SK-N-SH (cell line): Measurements from ENCODE around the gene CPZ. TPM values are rescaled to one million over a fixed set of nuclear protein-coding genes. Genes with fewer than 3 reads are reported as not detected.

Experiments
- CTCF ChIA-PET: fragments of 300-600, 350-600 bp; formaldehyde crosslinking; extraction: SDS; loops from one replicate; lab custom pipeline; 2021; lab: Yijun Ruan, JAX
- POLR2A ChIA-PET: fragments of 350-600 bp; sonication (Branson Sonifier 250); formaldehyde crosslinking; extraction: SDS; loops from one replicate; lab custom pipeline; 2020; ENCODE audit warnings: antibody characterized with exemption, inconsistent platforms; lab: Yijun Ruan, JAX
- DNase-seq: peaks from one replicate; pipeline ENCODE4 v3.0.0; 2012
- H2AFZ ChIP-seq: fragments of 200-600 bp; sonication (generic); 2 replicates; pipeline ENCODE4 v1.8.1; 2016; ENCODE audit warnings: antibody characterized with exemption, mild to moderate bottlenecking, low read depth
- H3F3A ChIP-seq: fragments of 200-600 bp; sonication (generic); replicated peaks from 2 replicates; pipeline ENCODE3; 2016; ENCODE audit warnings: antibody characterized with exemption, mild to moderate bottlenecking; ENCODE audit not compliant: insufficient read depth
- H3K27ac ChIP-seq, 2 experiments: fragments of 200-500 bp in 1 of 2; fragments of 200-600 bp in 1 of 2; sonication (Bioruptor generic) in 1 of 2; sonication (generic), shearing (Covaris generic) in 1 of 2; 2 replicates each; pipeline versions ENCODE4 v1.5.1 to v1.6.1; 2014 to 2016; ENCODE audit warnings: low read depth in 2 of 2, inconsistent platforms in 1 of 2, low read length in 1 of 2, mild to moderate bottlenecking in 1 of 2, mixed read lengths in 1 of 2
- H3K27me3 ChIP-seq: fragments of 200-600 bp; sonication (generic), shearing (Covaris generic); 2 replicates; pipeline ENCODE4 v1.6.1; 2016; ENCODE audit warnings: mixed run types; ENCODE audit not compliant: insufficient read depth
- H3K36me3 ChIP-seq, 2 experiments: fragments of 200-500 bp in 1 of 2; fragments of 200-600 bp in 1 of 2; sonication (Bioruptor generic) in 1 of 2; sonication (generic) in 1 of 2; replicated peaks in 1 of 2; 2 replicates each; pipeline versions ENCODE3 to v1.5.1; 2014 to 2016; ENCODE audit warnings: low read length in 1 of 2, mild to moderate bottlenecking in 1 of 2; ENCODE audit not compliant: insufficient read depth in 2 of 2, control insufficient read depth in 1 of 2
- H3K4me1 ChIP-seq, 2 experiments: fragments of 200-500 bp in 1 of 2; fragments of 200-600 bp in 1 of 2; sonication (Bioruptor generic) in 1 of 2; sonication (generic), shearing (Covaris generic) in 1 of 2; 2 replicates each; pipeline versions ENCODE4 v1.5.1 to v1.6.1; 2014 to 2016; ENCODE audit warnings: low read depth in 1 of 2, low read length in 1 of 2, mixed run types in 1 of 2; ENCODE audit not compliant: insufficient read depth in 2 of 2, control insufficient read depth in 1 of 2
- H3K4me2 ChIP-seq: fragments of 200-600 bp; sonication (generic), shearing (Covaris generic); 2 replicates; pipeline ENCODE4 v1.6.1; 2017; ENCODE audit warnings: mixed run types
- H3K4me3 ChIP-seq, 2 experiments: fragments of 200-500 bp in 1 of 2; fragments of 200-600 bp in 1 of 2; sonication (Bioruptor generic) in 1 of 2; sonication (generic), shearing (Covaris generic) in 1 of 2; 2 replicates each; pipeline versions ENCODE4 v1.5.1 to v1.8.1; 2014 to 2016; ENCODE audit warnings: low read depth in 2 of 2, inconsistent platforms in 1 of 2, low read length in 1 of 2, mild to moderate bottlenecking in 1 of 2, mixed read lengths in 1 of 2, moderate library complexity in 1 of 2
- H3K79me2 ChIP-seq: fragments of 200-600 bp; sonication (generic); 2 replicates; pipeline ENCODE4 v1.8.1; 2017; ENCODE audit warnings: mild to moderate bottlenecking; ENCODE audit not compliant: insufficient read depth
- H3K9ac ChIP-seq: fragments of 200-600 bp; sonication (generic); 2 replicates; pipeline ENCODE4 v1.6.1; 2017; ENCODE audit warnings: mixed run types
- H3K9me2 ChIP-seq: fragments of 200-600 bp; sonication (generic); 2 replicates; pipeline ENCODE4 v1.6.1; 2017; ENCODE audit warnings: mixed run types
- H3K9me3 ChIP-seq: fragments of 200-600 bp; sonication (generic); 2 replicates; pipeline ENCODE4 v1.6.1; 2017; ENCODE audit warnings: mixed run types, mild to moderate bottlenecking, moderate library complexity
- H4K20me1 ChIP-seq: fragments of 200-600 bp; sonication (generic); 2 replicates; pipeline ENCODE4 v1.6.1; 2017; ENCODE audit warnings: mild to moderate bottlenecking, mixed run types; ENCODE audit not compliant: insufficient read depth
- JUND ChIP-seq: IDR thresholded peaks from 2 replicates; pipeline ENCODE4 v1.4.0; 2012
- MEF2A ChIP-seq: IDR thresholded peaks from 2 replicates; pipeline ENCODE4 v1.4.0; 2012; ENCODE audit warnings: low read depth, borderline replicate concordance
- PBX3 ChIP-seq: IDR thresholded peaks from 2 replicates; pipeline ENCODE4; 2012
- RCOR1 ChIP-seq: fragments of 150-350 bp; IDR thresholded peaks from 2 replicates; pipeline ENCODE4 v1.6.1; 2017; ENCODE audit warnings: antibody characterized with exemption, low read length
- REST ChIP-seq: IDR thresholded peaks from 2 replicates; pipeline ENCODE4 v1.6.1; 2012; ENCODE audit warnings: mild to moderate bottlenecking, low read depth, low read length, moderate library complexity
- USF2 ChIP-seq: fragments of 150-350 bp; IDR thresholded peaks from 2 replicates; pipeline ENCODE4 v1.6.1; 2017; ENCODE audit warnings: antibody characterized with exemption, low read length, low read depth, borderline replicate concordance
- WGBS: methylation state at CpG from one replicate; pipeline ENCODE4 v1.1.6; 2017; ENCODE audit warnings: low lambda C conversion rate; 5-methylcytosine and 5-hydroxymethylcytosine counted together
- polyA plus RNA-seq, 3 experiments: library from polyadenylated mRNA; depleted of rRNA; stranded (reverse); fragments of >200 nt; gene quantifications; 2 replicates each; pipeline ENCODE4 v1.2.3, GENCODE V29; 2012
- TF ChIP-seq, protein P1 (sequence below): IDR thresholded peaks from 2 replicates; pipeline ENCODE4 v1.4.0; 2012; ENCODE audit warnings: low read depth

Gene CPZ
- polyA plus RNA-seq, 1 of the 3 experiments (the other 2 are of a cell fraction) = not detected

- Histone ChIP-seq H3K9me3 (no peaks in the 10 kb centered on the region), H4K20me1 (no peaks in the 10 kb centered on the region), H3F3A (no peaks in the 10 kb centered on the region), H3K9me2 (no peaks in the 10 kb centered on the region), H2AFZ (no peak overlapping the region), H3K4me2 (no peak overlapping the region), H3K9ac (no peak overlapping the region), H3K4me1 (no peaks in the 10 kb centered on the region), H3K79me2 (no peaks in the 10 kb centered on the region), H3K4me3 (no peak overlapping the region), H3K27ac (no peak overlapping the region), H3K27me3 (no peaks in the 10 kb centered on the region), H3K36me3 (no peaks in the 10 kb centered on the region)
- CTCF ChIA-PET = interaction anchor here (1.3 kb wide), 1 partner anchor 24 kb away, joined by 5 read pairs; no protein-coding TSS in a partner anchor
- TF ChIP-seq, protein P1, sequence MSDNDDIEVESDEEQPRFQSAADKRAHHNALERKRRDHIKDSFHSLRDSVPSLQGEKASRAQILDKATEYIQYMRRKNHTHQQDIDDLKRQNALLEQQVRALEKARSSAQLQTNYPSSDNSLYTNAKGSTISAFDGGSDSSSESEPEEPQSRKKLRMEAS = no peak
- POLR2A ChIA-PET = no interaction called here
- 55% methylated on average over 14 of the region's 18 CpGs for WGBS
- DNase-seq = no peak
These were observed 71.7 kb downstream of the CPZ start for GRCh38 chr4:8664031-8664805.

GRCh38 chr4:8664976-8665375 is 72.4 kb downstream of the CPZ start:
- Histone ChIP-seq H3K9me2 (0 out of 2 replicates have a peak, but pooled peaks cover under 1% of the 10 kb centered on the region), H3K9ac (no peak overlapping the region), H3K4me2 (no peak overlapping the region), H3K27me3 (no peaks in the 10 kb centered on the region), H3K9me3 (no peaks in the 10 kb centered on the region), H3F3A (no peaks in the 10 kb centered on the region), H3K4me3 (no peak overlapping the region), H3K27ac (no peak overlapping the region), H3K36me3 (no peaks in the 10 kb centered on the region), H2AFZ (no peak overlapping the region), H4K20me1 (no peaks in the 10 kb centered on the region), H3K79me2 (no peaks in the 10 kb centered on the region), H3K4me1 (no peaks in the 10 kb centered on the region)
- ChIA-PET POLR2A (no interaction called here), CTCF (interaction anchor here (1.3 kb wide), 1 partner anchor 23 kb away, joined by 5 read pairs; no protein-coding TSS in a partner anchor)
- no peak for DNase-seq
- WGBS = 31% methylated on average over 7 of the region's 8 CpGs
- no peak for TF ChIP-seq RCOR1

- H3K4me2 ChIP-seq = no peak overlapping the region
- POLR2A ChIA-PET = no interaction called here
- no peak overlapping the region for H3K27ac ChIP-seq
- no peaks in the 10 kb centered on the region for H3K9me3 ChIP-seq
- H3K36me3 ChIP-seq = no peaks in the 10 kb centered on the region
- no peaks in the 10 kb centered on the region for H3F3A ChIP-seq
- H3K27me3 ChIP-seq = no peaks in the 10 kb centered on the region
- WGBS = 53% methylated on average over 12 of the region's 19 CpGs
- no peak overlapping the region for H3K4me3 ChIP-seq
- TF ChIP-seq USF2 = no peak
- no peak for TF ChIP-seq MEF2A
- no peak for TF ChIP-seq PBX3
- TF ChIP-seq JUND = no peak
- TF ChIP-seq REST = no peak
- H3K79me2 ChIP-seq = no peaks in the 10 kb centered on the region
- CTCF ChIA-PET = no interaction called here
- no peak overlapping the region for H3K9ac ChIP-seq
- no peaks in the 10 kb centered on the region for H3K4me1 ChIP-seq
- no peak for DNase-seq
- H2AFZ ChIP-seq = no peak overlapping the region
- H4K20me1 ChIP-seq = no peaks in the 10 kb centered on the region
- 0 out of 2 replicates have a peak, but pooled peaks cover 4% of the 10 kb centered on the region for H3K9me2 ChIP-seq
These were observed 73.1 kb downstream of the CPZ start for GRCh38 chr4:8665406-8666360.
